ENCODE data around the gene ARHGEF25. TPM values are rescaled to one million over a fixed set of nuclear protein-coding genes. Genes with fewer than 3 reads are reported as not detected.
"Not testable (repeated sequence)": the region's sequence is repeated elsewhere in the genome, so short reads cannot be mapped to it uniquely, and the experiment has no call there.

The ARHGEF25 gene
- total RNA-seq, 2 donors from 2014 or later: 12.7 to 20.1 TPM

DNA sequence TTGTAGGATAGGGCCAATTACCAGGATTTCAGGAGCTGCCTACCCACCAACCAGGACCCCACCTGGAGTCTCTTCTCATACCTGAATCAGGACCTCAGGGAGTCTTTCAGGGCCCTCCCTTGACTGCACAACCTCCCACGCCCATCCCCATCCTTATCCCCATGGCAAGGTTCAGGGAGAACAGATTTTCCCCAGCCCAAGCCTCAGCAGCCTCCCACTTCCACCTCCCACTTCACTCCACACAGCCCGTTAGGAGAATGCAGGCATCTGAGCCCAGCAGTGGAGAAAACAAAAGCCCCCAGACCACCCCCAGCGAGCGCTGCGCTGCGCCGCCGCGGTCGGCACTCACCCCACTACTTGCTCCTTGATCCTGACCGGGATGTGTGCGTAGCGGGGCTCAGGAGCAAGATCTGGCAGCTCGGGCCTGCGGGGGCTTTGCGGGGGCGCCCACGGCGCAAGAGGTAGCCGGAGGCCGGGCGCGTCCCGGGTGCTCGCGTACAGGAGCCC is 20.4 kb downstream of the ARHGEF25 start:
- no peaks in the 10 kb centered on the region for H3K9me3 ChIP-seq (ENCODE audit: control insufficient read depth, low read length)
- H3K4me1 ChIP-seq (ENCODE audit: control insufficient read depth, insufficient read depth, low read length): no peaks in the 10 kb centered on the region
- H3K9me3 Mint-ChIP-seq: no peaks in the 10 kb centered on the region
- peaks cover 87% of the 10 kb centered on the region for H3K27me3 Mint-ChIP-seq (ENCODE audit: insufficient read depth)
- H3K36me3 ChIP-seq (ENCODE audit: control insufficient read depth, insufficient read depth, low read length): no peaks in the 10 kb centered on the region
- H3K27ac ChIP-seq (ENCODE audit: low read depth, low read length): no peak overlapping the region
- H3K4me3 Mint-ChIP-seq: peak overlapping the region; percentile 45
- peaks cover 89% of the 10 kb centered on the region for H3K27me3 ChIP-seq (ENCODE audit: control insufficient read depth, insufficient read depth, low read length, poor library complexity, severe bottlenecking)
- H3K9ac ChIP-seq (ENCODE audit: extremely low read depth, low read length, poor library complexity, severe bottlenecking): no peak overlapping the region
- WGBS, 2 experiments (ENCODE audit: insufficient coverage in 1 of 2, insufficient read length in 1 of 2): 6 to 7% methylated on average over 3 to 26 of the region's 26 CpGs
- H3K36me3 Mint-ChIP-seq (ENCODE audit: low read depth): no peaks in the 10 kb centered on the region
- DNase-seq: no peak
- no peak overlapping the region for H3K27ac Mint-ChIP-seq
- TF ChIP-seq, protein P1, sequence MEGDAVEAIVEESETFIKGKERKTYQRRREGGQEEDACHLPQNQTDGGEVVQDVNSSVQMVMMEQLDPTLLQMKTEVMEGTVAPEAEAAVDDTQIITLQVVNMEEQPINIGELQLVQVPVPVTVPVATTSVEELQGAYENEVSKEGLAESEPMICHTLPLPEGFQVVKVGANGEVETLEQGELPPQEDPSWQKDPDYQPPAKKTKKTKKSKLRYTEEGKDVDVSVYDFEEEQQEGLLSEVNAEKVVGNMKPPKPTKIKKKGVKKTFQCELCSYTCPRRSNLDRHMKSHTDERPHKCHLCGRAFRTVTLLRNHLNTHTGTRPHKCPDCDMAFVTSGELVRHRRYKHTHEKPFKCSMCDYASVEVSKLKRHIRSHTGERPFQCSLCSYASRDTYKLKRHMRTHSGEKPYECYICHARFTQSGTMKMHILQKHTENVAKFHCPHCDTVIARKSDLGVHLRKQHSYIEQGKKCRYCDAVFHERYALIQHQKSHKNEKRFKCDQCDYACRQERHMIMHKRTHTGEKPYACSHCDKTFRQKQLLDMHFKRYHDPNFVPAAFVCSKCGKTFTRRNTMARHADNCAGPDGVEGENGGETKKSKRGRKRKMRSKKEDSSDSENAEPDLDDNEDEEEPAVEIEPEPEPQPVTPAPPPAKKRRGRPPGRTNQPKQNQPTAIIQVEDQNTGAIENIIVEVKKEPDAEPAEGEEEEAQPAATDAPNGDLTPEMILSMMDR (conservative IDR thresholded peaks at IDR 0.05): no peak
- peak overlapping the region; percentile 66 for H3K4me3 ChIP-seq (ENCODE audit: low read length)
- no peaks in the 10 kb centered on the region for H3K4me1 Mint-ChIP-seq

- Histone ChIP-seq H3K9me3 (ENCODE audit: control insufficient read depth, low read length) (no peaks in the 10 kb centered on the region), H3K27ac (ENCODE audit: low read depth, low read length) (no peak overlapping the region), H3K9ac (ENCODE audit: extremely low read depth, low read length, poor library complexity, severe bottlenecking) (no peak overlapping the region), H3K27me3 (ENCODE audit: control insufficient read depth, insufficient read depth, low read length, poor library complexity, severe bottlenecking) (peaks cover 83% of the 10 kb centered on the region), H3K4me3 (ENCODE audit: low read length) (peak overlapping the region; percentile 73), H3K36me3 (ENCODE audit: control insufficient read depth, insufficient read depth, low read length) (no peaks in the 10 kb centered on the region), H3K4me1 (ENCODE audit: control insufficient read depth, insufficient read depth, low read length) (no peaks in the 10 kb centered on the region)
- H3K27ac Mint-ChIP-seq: no peak overlapping the region
- WGBS, 2 experiments (ENCODE audit: insufficient coverage in 1 of 2, insufficient read length in 1 of 2): 0 to 1% methylated on average over 19 to 67 of the region's 67 CpGs
- no peaks in the 10 kb centered on the region for H3K36me3 Mint-ChIP-seq (ENCODE audit: low read depth)
- H3K4me3 Mint-ChIP-seq: peak overlapping the region; percentile 45
- TF ChIP-seq, protein P1 (conservative IDR thresholded peaks at IDR 0.05): no peak
- H3K9me3 Mint-ChIP-seq: no peaks in the 10 kb centered on the region
- H3K27me3 Mint-ChIP-seq (ENCODE audit: insufficient read depth): peaks cover 82% of the 10 kb centered on the region
- DNase-seq: peak; percentile 87
- H3K4me1 Mint-ChIP-seq: no peaks in the 10 kb centered on the region
Measured at GRCh38 chr12:57632073-57632957, 21.1 kb downstream of the ARHGEF25 start.

DNA sequence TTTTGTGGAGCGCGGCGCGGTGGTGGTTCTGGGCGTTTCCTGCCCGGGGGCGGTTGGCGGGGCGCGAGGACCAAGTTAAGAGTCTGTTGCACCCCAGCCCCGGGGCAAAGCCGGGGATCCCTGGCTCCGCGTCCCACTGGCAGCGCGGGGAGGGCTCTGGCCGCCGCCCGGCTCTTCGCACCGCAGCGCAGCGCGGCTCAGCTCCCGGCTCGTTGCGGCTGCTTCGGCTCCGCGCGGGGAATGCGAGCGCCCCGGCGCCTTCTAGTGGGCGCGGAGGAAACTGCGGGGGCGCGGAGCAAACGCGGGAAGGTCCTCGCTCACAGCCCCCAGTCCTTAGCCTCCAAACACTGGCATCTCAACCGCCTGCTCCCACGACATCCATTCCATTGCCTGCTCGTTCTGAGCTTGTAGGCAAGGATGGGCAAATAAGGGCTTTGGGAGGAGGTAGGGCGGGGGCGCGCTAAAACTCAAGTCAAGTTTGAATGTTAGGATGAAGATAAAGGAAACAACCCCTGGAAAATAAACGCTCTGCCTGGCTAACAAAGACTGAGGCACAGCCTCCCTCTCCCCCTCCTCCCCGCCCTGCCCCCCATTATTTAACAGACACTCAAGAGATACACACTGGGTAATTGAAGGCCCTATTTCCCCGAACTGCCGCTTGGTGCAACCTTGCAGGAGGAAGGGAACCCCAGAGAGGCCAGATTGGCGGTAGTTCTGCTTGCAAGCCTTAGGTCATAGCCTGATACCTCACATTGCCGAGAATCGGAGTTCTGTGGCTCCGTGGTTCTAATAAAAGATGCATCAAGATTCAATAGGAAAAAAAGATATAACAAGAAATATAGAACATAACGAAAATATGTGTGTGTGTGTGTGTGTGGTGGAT is 22.0 kb downstream of the ARHGEF25 start, which contains the start of gene B4GALNT1:
B4GALNT1 (minus strand) TSS at position 244 of the 883 bp plus-strand sequence. CDS start 1,069 bp downstream, outside the sequence.
- Histone ChIP-seq H3K9me3 (ENCODE audit: control insufficient read depth, low read length) (no peaks in the 10 kb centered on the region), H3K9ac (ENCODE audit: extremely low read depth, low read length, poor library complexity, severe bottlenecking) (no peak within 1 kb of the TSS), H3K27me3 (ENCODE audit: control insufficient read depth, insufficient read depth, low read length, poor library complexity, severe bottlenecking) (peaks cover 77% of the 10 kb centered on the region), H3K27ac (ENCODE audit: low read depth, low read length) (no peak within 1 kb of the TSS), H3K4me3 (ENCODE audit: low read length) (peak within 1 kb of the TSS; percentile 73), H3K36me3 (ENCODE audit: control insufficient read depth, insufficient read depth, low read length) (no peaks in the 10 kb centered on the region), H3K4me1 (ENCODE audit: control insufficient read depth, insufficient read depth, low read length) (no peaks in the 10 kb centered on the region)
- DNase-seq: peak; percentile 92
- Mint-ChIP-seq H3K4me1 (no peaks in the 10 kb centered on the region), H3K27ac (no peak within 1 kb of the TSS), H3K9me3 (no peaks in the 10 kb centered on the region), H3K4me3 (peak within 1 kb of the TSS; percentile 45), H3K27me3 (ENCODE audit: insufficient read depth) (peaks cover 76% of the 10 kb centered on the region), H3K36me3 (ENCODE audit: low read depth) (no peaks in the 10 kb centered on the region)
- WGBS, 2 experiments (ENCODE audit: insufficient coverage in 1 of 2, insufficient read length in 1 of 2): 4% methylated on average over 20 to 57 of the region's 58 CpGs
- TF ChIP-seq, protein P1 (conservative IDR thresholded peaks at IDR 0.05): peak; percentile 87

DNA sequence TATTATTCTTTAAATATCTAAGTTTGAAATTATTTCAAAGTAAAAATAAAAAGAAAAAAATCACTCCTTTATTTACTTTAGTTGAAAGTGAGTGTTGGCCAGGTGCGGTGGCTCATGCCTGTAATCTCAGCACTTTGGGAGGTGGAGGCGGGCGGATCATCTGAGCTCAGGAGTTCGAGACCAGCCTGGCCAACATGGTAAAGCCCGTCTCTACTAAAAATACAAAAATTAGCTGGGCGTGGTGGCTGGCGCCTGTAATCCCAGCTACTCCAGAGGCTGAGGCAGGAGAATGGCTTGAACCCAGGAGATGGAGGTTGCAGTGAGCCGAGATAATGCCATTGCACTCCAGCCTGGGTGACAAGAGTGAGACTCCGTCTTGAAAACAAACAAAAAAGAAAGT is 25.5 kb downstream of the ARHGEF25 start:
- not testable (repeated sequence) for H3K4me3 ChIP-seq (ENCODE audit: low read length); H3K4me3 Mint-ChIP-seq; H3K27ac ChIP-seq (ENCODE audit: low read depth, low read length); H3K4me1 ChIP-seq (ENCODE audit: control insufficient read depth, insufficient read depth, low read length); H3K9me3 Mint-ChIP-seq; H3K27ac Mint-ChIP-seq; H3K9ac ChIP-seq (ENCODE audit: extremely low read depth, low read length, poor library complexity, severe bottlenecking); DNase-seq; H3K36me3 Mint-ChIP-seq (ENCODE audit: low read depth); H3K36me3 ChIP-seq (ENCODE audit: control insufficient read depth, insufficient read depth, low read length); H3K4me1 Mint-ChIP-seq; H3K9me3 ChIP-seq (ENCODE audit: control insufficient read depth, low read length)
- 77 to 91% methylated on average over 5 to 9 of the region's 9 CpGs for WGBS, 2 experiments (ENCODE audit: insufficient coverage in 1 of 2, insufficient read length in 1 of 2)
- H3K27me3 ChIP-seq (ENCODE audit: control insufficient read depth, insufficient read depth, low read length, poor library complexity, severe bottlenecking): peaks cover 42% of the 10 kb centered on the region
- peaks cover 57% of the 10 kb centered on the region for H3K27me3 Mint-ChIP-seq (ENCODE audit: insufficient read depth)

All from endodermal cell (in vitro differentiated cells).